ENCODE measurements around the gene CALM3.

CALM3 gene

DNA sequence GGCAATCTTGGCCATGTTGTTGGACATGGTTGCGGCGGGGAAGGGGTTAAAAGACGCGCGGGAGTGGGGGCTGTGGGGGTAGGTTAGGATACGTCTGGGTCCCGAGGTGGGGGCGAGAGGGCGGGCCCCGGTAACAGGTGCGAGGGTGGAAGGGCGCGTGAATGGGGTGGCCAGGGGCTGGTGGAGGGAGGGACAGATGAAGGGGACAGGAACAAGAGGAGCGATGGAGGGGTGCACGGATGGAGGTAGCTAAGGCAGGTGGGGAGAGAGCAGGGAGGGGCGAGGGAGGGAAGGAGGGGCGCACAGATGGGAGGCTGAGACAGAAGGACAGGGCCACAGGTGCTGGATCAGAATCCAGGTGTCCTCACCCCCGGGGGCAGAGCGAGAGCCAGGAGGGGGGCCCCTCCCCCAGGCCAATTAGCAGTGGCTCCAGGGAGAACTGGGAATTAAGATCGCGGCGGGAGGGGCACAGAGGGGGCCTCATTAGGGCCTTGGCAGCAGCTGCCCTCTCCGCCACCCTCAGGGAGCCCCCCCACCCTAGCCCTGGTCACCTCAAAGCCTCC, 33.6 kb downstream of the CALM3 start:
- in situ Hi-C loops (cut with MboI; ENCODE audit: low sequenced_read_pairs), result no loop called here

DNA sequence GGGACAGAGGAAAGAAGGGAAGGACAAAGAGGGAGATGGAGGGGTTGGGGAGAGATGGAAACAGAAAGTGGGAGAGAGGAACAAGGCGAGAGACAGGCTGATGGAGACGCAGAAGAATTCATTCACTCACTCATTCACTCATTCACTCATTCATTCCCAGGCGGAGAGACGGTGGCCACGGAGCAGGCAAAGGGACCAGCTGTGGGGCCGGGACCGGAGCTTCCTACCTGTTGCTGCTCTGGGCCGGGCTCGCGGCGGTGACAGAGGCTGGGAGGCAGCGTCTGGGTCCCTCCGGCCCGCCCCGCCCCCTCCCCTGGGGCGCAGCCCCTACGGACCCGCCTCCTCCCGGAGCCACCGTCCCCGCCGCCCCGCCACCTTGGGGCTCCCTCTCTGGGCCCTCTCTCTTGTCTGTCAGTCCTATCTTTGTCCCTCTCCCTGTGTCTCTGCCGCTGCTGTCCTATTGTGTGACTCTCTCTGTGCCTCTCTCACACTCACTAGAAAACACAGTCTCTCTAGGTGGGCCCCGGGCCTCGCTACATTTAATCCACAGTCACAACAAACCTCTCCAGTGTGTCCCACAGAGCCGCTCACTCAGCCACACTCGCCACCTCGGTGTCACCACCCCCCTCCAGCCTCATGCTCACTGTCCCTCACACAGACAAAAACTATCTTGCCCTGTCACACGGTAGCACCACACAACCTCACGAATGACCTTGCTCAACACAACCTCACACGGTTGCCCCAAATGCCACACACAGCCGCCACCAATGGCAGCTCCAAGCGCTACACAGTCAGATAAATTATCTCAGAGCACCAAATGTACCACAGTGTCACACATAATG, 35.0 kb downstream of the CALM3 start, which contains the start of gene GNG8:
GNG8 (minus strand) TSS at position 283 of the 842 bp plus-strand sequence. CDS start 1,520 bp downstream, outside the sequence.
- in situ Hi-C loops (cut with MboI; ENCODE audit: low sequenced_read_pairs), result no loop called here

DNA sequence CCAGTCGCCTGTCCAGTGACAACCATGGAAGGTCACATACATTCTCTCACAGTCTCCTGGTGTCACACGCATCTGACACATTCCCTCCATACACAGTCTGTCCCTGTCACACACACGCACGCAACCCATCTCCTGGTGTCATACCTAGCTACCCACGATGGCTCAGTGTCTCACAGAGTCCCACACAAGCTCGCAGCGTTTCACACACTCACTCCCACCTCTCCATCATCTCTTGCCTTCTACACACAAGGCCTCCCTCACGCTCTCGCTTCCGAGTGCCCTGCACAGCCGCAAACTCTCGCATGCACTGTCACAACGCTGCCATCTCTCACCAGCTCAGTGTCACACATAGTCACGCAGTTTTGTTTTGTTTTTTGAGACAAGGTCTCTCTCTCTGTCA, 36.1 kb downstream of the CALM3 start:
- in situ Hi-C loops (cut with MboI; ENCODE audit: low sequenced_read_pairs), result no loop called here

DNA sequence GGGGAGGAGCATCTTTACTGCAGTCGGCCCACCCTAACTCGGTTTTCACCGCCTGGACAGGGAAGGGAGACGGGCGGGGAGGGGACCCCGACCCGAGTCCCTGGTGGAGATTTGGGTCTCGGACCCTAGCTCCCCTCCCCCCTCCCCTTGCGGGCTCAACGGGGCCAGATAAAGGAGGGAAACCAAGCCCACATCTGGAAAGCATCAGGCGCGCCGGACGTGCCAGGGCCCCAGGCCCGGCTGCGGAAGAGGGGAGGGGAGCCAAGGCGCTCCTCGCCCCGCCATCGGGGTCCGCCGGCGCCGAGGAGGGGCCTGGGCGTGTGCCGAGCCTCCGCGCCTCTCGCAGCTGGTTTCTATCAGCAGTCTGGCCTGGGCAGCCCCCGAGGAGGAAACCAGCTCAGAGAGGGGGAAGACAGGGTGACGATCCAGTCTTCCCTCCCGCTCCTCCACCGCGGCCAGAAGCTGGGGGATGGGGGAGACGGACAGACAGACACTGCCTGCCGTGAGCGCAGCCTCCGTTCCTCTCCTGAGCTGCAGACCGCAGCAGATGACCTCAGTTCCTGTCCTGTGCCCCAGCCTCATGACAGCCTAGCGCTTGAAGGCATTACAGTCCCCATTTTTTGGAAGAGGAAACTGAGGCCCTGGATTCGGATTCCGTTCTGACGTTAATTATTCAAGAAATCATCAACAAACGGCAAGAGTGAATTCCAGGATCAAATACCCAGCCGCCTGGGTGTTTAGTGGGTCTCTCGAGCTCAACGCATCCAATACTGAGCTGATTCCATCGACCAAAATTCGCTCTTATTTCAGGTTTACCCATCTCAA, 38.4 kb downstream of the CALM3 start:
- in situ Hi-C loops (cut with MboI; ENCODE audit: low sequenced_read_pairs), result no loop called here

DNA sequence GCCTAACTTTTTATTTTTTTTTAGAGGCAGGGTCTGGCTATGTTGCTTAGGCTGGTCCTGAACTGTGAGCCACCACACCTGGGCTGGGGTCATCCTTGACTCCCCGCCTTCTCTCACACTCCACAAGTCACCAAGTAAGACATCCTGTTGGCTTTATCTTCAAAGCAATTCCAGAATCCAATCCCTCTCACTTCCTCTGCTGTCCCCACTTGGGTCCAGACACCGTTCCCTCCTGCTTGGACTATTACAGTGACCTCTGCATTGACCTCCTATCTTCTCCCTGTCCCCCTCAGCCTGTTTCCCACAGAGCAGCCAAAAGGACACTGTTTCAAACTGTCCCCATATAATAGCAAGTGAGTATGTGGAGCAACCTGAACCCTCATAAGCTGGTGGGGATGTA, 39.5 kb downstream of the CALM3 start:
- in situ Hi-C loops (cut with MboI; ENCODE audit: low sequenced_read_pairs), result no loop called here

DNA sequence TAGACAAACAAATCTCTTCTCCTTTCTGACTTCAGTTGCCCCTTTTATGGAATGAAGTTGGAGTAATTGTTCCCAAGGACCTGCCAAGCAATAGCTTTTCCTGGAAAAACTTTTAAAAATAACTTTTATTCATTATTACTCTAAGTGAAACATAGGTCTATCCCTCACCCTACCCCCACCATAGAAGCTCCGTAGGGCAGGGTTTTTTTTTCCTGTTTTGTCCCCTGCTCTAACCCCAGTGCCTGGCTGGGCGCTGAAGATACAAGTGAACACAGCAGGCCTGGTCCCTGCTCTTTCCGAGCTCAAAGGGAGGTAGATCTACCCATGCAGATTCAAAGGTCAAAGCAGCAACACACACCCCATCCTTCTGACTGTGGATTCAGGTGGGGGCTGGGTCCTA, 43.6 kb downstream of the CALM3 start:
- in situ Hi-C loops (cut with MboI; ENCODE audit: low sequenced_read_pairs), result no loop called here

DNA sequence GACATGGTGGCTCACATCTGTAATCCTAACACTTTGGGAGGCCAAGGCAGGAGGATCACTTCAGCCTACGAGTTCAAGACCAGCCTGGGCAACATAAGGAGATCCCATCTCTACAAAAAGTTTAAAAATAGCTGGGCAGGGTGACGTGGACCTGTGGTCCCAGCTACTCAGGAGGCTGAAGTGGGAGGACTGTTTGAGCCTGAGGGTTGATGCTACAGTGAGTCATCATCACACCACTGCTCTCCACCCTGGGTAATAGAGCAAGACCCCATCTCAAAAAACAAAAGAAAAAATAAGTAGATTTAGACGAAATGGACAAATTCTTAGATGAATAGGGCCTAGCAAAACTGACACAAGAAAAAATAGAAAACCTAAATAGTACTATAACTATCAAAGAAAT, 45.3 kb downstream of the CALM3 start:
- in situ Hi-C loops (cut with MboI; ENCODE audit: low sequenced_read_pairs), result no loop called here

DNA sequence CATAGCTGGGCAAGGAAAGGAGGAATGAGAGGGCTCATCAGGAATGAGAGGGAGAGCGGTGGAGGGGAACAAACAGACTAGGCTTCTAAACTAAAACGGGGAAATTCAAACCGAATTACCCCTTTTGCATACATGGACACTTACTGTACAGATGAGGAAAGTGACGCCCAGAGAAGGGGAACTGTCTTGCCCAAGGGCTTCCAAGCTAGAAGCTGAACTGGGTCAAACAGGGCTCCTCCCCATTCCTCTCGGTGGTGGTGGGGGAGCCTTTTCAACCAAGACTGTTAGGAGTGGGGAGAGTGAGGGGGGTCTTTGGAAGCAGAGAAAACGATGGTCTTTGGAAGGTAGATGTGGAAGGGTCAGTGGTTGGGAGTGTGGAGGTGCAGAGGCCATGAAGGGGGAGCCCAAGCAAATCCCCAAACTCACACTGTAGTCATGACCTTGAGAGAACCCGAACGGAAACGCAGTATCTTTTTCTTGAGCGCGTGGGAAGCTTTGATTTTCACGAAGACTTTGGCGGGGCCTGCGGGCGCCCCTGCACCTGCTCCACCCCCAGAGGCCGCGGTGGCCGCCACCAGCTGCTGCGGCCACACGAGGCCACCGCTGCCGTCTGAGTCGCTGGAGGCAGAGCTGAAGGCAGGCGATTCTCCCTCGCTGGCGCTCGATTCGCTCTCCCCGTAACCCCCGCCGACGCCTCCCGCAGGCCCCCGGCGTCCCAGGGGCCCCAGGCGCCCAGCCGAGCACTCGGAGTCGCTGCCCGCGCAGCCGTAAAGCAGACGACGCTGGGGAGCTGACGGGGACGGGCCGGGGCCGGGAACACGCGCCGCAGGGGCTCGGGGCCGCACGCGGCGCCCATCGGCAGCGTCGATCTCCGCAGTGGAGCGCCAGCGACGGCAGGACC, 47.2 kb downstream of the CALM3 start:
- in situ Hi-C loops (cut with MboI; ENCODE audit: low sequenced_read_pairs), result no loop called here

DNA sequence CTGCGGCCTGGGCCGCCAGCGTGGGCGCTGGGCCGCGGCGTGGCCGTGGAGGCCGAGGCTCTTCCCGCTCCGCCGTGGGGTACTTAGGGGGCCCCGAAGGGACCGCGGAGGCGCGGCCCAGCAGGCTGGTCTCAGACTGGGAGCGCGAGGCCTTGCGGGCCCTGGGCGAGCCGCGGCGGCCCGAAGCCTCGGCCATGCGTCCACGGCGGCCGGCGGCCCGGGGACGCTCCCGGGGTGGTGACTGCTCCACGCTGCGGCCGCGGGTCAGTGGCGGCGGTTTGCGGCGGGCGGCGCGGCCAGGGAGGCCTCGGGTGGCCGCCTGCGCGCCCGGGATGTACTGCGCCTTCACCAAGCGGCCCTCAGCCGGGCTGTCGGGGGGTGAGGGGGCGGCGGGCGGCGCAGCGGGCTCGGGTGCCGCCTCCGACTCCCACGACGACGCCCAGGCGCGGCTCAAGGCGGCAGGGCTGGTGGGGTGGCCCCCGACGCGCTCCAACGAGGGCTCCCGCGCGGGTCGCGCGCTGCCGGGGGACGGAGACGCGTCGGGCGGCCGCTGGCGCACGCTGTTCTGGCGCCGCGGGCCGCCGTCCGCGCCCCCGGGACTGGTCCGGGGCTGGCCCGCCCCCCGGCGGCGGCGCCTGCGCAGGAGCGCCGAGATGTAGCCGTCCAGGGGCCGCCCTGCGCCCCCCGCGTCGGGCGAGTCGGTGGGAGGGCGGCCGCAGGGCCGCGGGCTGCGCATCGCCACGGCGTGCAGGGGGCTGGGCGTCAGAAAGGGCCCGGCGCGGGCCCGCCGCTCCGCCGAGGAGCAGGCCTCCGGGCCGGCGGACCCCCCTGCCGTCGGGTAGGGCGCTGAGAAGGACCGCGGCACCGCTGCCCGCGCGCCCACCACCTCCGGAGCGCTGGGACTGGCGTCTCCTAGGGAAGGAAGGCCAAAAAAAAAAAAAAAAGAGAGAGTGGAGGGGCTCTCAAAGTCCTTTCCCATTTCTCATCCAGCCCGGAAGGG, 48.1 kb downstream of the CALM3 start:
- in situ Hi-C loops (cut with MboI; ENCODE audit: low sequenced_read_pairs), result no loop called here

DNA sequence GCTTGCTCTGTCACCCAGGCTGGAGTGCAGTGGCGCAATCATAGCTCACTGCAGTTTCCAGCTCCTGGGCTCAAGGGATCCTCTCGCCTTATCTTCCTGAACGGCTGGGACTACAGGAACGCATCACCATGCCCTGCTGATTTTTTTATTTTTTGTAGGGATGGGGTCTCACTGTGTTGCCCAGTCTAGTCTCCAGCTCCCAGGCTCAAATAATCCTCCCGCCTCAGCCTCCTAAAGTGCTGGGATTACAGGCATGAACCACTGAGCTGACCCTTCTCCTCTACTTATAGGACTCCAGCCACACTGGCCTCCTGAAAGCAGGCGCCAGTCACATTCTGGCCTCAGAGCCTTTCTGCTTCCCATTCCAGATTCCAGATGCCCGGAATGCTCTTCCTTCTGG, 49.3 kb downstream of the CALM3 start:
- in situ Hi-C loops (cut with MboI; ENCODE audit: low sequenced_read_pairs), result no loop called here

DNA sequence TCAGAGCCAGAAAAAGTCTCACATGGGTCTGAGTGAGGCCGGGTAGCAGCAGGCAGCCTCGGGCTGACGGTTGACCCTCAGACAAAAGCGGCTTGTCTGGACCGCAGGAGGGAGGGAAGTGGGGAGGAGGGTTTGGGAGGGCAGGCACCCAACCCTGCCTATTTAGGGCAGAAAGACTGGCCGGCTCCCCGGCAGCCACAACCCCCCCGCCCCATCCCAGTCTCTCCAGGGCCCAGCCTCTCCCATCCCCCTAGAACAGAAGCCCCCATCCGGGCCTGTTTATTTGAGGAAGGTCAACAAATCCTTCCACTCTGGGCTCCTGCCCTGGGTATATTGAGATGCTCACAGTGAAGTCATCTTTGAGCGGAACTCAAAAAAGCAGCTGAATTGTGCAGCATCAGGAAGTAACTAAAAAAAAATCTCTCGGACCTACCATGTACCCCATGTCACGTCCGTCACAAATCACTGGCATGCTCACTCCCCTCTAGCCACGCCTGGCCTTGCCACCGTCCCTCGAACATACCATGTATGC, 53.6 kb downstream of the CALM3 start:
- in situ Hi-C loops (cut with MboI; ENCODE audit: low sequenced_read_pairs), result no loop called here

DNA sequence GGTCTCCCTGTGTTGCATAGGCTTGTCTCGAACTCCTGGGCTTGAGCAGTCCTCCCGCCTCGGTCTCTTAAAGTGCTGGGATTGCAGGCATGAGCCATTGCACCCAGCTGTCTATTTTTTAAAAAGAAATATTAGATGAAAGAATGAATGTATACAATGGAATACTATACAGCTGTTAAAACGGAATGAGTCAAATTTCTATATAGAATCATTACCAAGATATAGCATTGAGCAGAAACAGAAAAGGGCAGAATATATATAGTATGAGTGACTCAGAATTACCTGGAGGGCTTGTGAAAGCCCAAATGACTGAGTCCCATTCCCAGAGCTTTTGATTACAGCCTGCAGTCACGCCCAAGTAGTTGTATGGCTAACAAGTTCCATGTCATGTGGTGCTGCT, 55.4 kb downstream of the CALM3 start:
- in situ Hi-C loops (cut with MboI; ENCODE audit: low sequenced_read_pairs), result no loop called here

DNA sequence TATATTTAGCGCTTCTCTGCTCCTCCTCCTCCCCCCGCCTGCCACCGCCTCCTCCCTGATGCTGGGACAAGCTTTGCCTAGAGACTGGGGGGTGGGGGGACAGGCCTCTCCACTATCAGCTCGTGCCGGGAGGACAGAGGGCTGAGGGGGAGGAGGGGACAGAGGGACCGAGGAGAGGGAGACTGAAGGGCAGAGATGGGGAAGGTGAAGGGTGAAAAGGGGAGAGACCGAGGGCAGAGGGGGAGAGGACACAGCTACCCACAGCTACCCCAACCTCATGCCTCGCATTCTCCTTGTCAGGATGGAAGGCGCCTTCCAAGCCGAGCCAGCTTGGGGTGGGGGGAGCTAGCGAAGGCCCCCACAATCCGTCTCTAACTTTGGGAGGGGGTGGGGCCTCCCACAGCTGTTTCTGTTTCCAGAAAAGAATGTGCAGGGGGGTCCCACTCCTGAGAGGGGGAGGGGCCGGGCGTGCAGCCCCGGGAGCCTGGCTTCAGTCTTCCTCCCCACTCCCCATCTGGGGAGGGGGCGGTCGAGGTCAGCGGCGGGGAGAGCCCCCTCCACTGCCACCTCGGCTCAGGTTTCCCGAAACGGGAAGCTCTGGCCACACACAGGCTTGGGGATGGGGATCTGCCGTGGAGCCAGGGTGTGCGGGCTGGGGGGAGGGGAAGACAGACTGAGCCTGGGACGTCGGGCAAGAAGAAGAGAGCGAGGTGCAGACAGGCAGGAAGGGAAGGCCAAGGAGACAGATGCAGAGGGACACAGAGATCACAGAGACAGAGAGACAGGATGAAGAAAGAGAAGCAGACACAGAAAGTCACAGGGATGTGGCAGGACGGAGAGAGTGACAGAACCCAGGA, 58.2 kb downstream of the CALM3 start:
- in situ Hi-C loops (cut with MboI; ENCODE audit: low sequenced_read_pairs), result no loop called here

DNA sequence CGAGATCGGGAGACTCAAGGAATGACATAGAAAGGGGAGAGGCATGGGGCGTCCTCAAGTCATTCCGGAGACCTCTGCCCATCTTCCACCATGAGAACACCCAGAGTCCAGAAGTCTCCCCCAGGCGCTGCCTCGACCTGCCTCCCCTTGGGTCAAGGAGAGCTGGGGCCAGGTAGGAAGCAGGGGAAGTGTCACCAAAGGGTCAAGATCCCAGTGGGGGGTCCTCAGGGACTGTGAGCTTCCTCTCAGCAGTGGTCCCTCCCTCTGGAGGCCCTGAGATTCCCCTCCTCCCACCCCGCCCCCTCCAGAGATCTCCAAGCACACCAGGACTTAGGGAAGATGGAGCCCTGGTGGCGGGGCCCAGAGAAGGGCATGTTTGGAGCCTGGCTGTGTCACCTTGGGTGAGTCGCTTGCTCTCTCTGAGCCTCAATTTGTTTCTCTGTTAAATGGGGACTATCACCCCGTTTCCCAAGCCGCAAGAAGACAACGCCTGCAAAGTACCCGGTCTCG, 58.9 kb downstream of the CALM3 start:
- in situ Hi-C loops (cut with MboI; ENCODE audit: low sequenced_read_pairs), result no loop called here
